Vagina (tissue), 2 donors: ENCODE results near the gene MRPS35. TPM values are rescaled to one million over a fixed set of nuclear protein-coding genes. Genes with fewer than 3 reads are reported as not detected.

Experiments used
- DNase-seq, 2 donors: peaks; one replicate each; pipeline ENCODE4 v3.0.0-alpha.2; 2017; ENCODE audit errors: extremely low spot score in 2 of 2
- H3K27ac ChIP-seq: fragments of 200-600 bp; sonication (generic); one replicate; pipeline ENCODE4 v1.5.1; 2019
- H3K27me3 ChIP-seq: fragments of 200-600 bp; sonication (generic); one replicate; pipeline ENCODE4 v1.5.1; 2019
- H3K36me3 ChIP-seq, 2 donors: fragments of 200-600 bp; sonication (generic); one replicate each; pipeline ENCODE4 v1.5.1; 2017 to 2019
- H3K4me1 ChIP-seq: fragments of 200-600 bp; sonication (generic); one replicate; pipeline ENCODE4 v1.5.1; 2019
- H3K4me3 ChIP-seq, 2 donors: fragments of 200-600 bp; sonication (generic); 1 replicate in 1 of 2; 2 replicates in 1 of 2; pipeline ENCODE4 v1.5.1; 2016 to 2019
- H3K9me3 ChIP-seq: fragments of 200-600 bp; sonication (generic); one replicate; pipeline ENCODE4 v1.5.1; 2019
- CTCF ChIP-seq, 3 experiments: fragments of 450-650 bp in 2 of 3; fragments of 200-600 bp in 1 of 3; sonication (generic) in 1 of 3; IDR thresholded peaks; one replicate each; pipeline ENCODE4 v1.5.1; 2017 to 2019; ENCODE audit warnings: antibody characterized with exemption in 3 of 3, mild to moderate bottlenecking in 2 of 3, moderate library complexity in 2 of 3
- POLR2A ChIP-seq, 2 donors: fragments of 450-650 bp; IDR thresholded peaks; one replicate each; pipeline ENCODE4 v1.6.1; 2017; ENCODE audit warnings: antibody characterized with exemption in 2 of 2, mild to moderate bottlenecking in 2 of 2, moderate library complexity in 2 of 2
- POLR2AphosphoS5 ChIP-seq, 2 donors: sonication (generic); formaldehyde crosslinking; IDR thresholded peaks; one replicate each; pipeline ENCODE4 v1.9.0; 2017; ENCODE audit warnings: antibody characterized with exemption in 2 of 2, mild to moderate bottlenecking in 2 of 2, low read depth in 1 of 2; ENCODE audit not compliant: insufficient read depth in 1 of 2
- intact Hi-C: fragments of 100-400 bp; cut with DNase I; formaldehyde crosslinking; loops from one replicate; pipeline ENCODE4 v1.15.1; 2023
- small RNA-seq: library from RNA; depleted of rRNA; stranded (forward); fragments of <200 nt; gene quantifications from one replicate; pipeline ENCODE3, GENCODE V24; 2016
- total RNA-seq: library from RNA; depleted of rRNA; stranded (reverse); fragments of >200 nt; gene quantifications from one replicate; pipeline ENCODE4 v1.2.3, GENCODE V29; 2016

The MRPS35 gene
- total RNA-seq, 1 donor from 2014 or later, result 25.3 TPM

GRCh38 chr12:27801630-27802029, 91.0 kb downstream of the MRPS35 start:
- H3K4me1 ChIP-seq, result no peaks in the 10 kb centered on the region
- H3K27me3 ChIP-seq, result no peaks in the 10 kb centered on the region
- H3K9me3 ChIP-seq, result no peaks in the 10 kb centered on the region
- DNase-seq, result no peak
- H3K27ac ChIP-seq, result no peak overlapping the region
- TF ChIP-seq POLR2A (IDR thresholded peaks at IDR 0.05) (no peak), CTCF (IDR thresholded peaks at IDR 0.05) (no peak), POLR2AphosphoS5 (IDR thresholded peaks at IDR 0.05; ENCODE audit: insufficient read depth in 1 of 2, low read depth in 1 of 2) (no peak)
- intact Hi-C loops, result no loop called here
- no peak overlapping the region for H3K4me3 ChIP-seq
- H3K36me3 ChIP-seq, result peaks cover 0 to 31% of the 10 kb centered on the region in 2 donors

DNA sequence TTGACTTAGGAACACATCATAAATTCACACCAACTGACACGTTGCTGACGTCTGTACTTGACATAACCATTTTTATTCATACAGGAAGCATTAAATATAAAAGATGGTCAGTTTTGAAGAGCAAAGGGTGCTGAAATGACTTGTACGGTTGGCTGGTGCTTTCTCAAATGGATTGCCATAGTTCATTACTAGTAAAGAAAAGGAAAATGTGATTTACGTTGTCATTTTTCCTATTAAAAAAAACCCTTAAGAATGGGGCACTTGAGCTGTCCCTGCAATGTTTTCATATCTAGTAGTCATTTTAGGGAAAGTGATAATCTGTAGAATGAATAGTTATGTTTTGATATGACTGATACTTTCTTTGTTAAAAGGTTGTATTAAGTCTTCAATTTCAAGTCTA, 91.9 kb downstream of the MRPS35 start:
- Histone ChIP-seq H3K4me1 (no peaks in the 10 kb centered on the region), H3K4me3 (no peak overlapping the region), H3K36me3 (peaks cover 0 to 25% of the 10 kb centered on the region in 2 donors), H3K9me3 (no peaks in the 10 kb centered on the region), H3K27ac (no peak overlapping the region), H3K27me3 (no peaks in the 10 kb centered on the region)
- DNase-seq, result no peak
- TF ChIP-seq CTCF (IDR thresholded peaks at IDR 0.05), result no peak
- no peak for TF ChIP-seq POLR2AphosphoS5 (IDR thresholded peaks at IDR 0.05; ENCODE audit: insufficient read depth in 1 of 2, low read depth in 1 of 2)
- intact Hi-C loops, result no loop called here

- Histone ChIP-seq H3K36me3 (peaks cover 0 to 20% of the 10 kb centered on the region in 2 donors), H3K27ac (no peak overlapping the region), H3K27me3 (no peaks in the 10 kb centered on the region), H3K9me3 (no peaks in the 10 kb centered on the region), H3K4me3 (no peak overlapping the region), H3K4me1 (no peaks in the 10 kb centered on the region)
- intact Hi-C loops, result no loop called here
- DNase-seq, result no peak
- no peak for TF ChIP-seq POLR2AphosphoS5 (IDR thresholded peaks at IDR 0.05; ENCODE audit: insufficient read depth in 1 of 2, low read depth in 1 of 2)
- no peak for TF ChIP-seq POLR2A (IDR thresholded peaks at IDR 0.05)
- no peak for TF ChIP-seq CTCF (IDR thresholded peaks at IDR 0.05)
Measured at GRCh38 chr12:27802936-27803335, 92.3 kb downstream of the MRPS35 start.

DNA sequence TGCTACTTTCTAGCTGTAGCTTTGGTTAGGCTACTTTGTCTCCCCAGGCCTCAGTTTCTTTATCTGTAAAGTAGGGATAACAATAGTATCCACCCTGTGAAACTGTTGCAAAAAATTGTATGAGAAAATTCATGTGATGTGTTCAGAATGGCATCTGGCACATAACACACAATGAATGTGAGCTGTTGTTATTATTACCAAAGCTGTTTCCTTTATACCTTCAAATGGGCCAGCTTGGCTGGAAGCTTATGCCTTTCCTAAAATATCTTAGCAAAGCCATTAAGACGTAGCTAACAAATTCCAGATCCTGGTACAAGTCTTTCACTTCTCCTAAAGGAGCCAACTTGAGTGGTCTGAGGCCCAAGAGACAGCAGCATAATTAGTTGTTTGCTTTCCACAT, 94.6 kb downstream of the MRPS35 start:
- Histone ChIP-seq H3K4me3 (no peak overlapping the region), H3K4me1 (no peaks in the 10 kb centered on the region), H3K36me3 (peaks cover 0 to 5% of the 10 kb centered on the region in 2 donors), H3K27ac (no peak overlapping the region), H3K9me3 (no peaks in the 10 kb centered on the region), H3K27me3 (no peaks in the 10 kb centered on the region)
- no peak for DNase-seq
- intact Hi-C loops, result no loop called here
- TF ChIP-seq POLR2A (IDR thresholded peaks at IDR 0.05) (no peak), CTCF (IDR thresholded peaks at IDR 0.05) (no peak), POLR2AphosphoS5 (IDR thresholded peaks at IDR 0.05; ENCODE audit: insufficient read depth in 1 of 2, low read depth in 1 of 2) (no peak)

Small RNAs within 50 kb of the gene (small RNA-seq; reads per million reads assigned to genes)
- not detected for gene RF00019

Other genes starting within 250 kb of the MRPS35 start
- 101 TPM for gene PPFIBP1, start 186.6 kb upstream of the MRPS35 start, total RNA-seq
- not detected for gene REP15, start 14.4 kb upstream of the MRPS35 start, total RNA-seq
- 30.0 TPM for gene KLHL42, start 69.4 kb downstream of the MRPS35 start, total RNA-seq
- gene MANSC4, start 69.4 kb downstream of the MRPS35 start, total RNA-seq, result not detected